ENCODE results near the gene VGLL1. TPM values are rescaled to one million over a fixed set of nuclear protein-coding genes. Genes with fewer than 3 reads are reported as not detected.

Gene VGLL1
- total RNA-seq, 1 donor from 2014 or later = not detected

- intact Hi-C loops (cut with DNase I) = no loop called here
- Histone ChIP-seq H3K27ac (no peak overlapping the region), H3K9me3 (no peaks in the 10 kb centered on the region), H3K4me1 (no peaks in the 10 kb centered on the region), H3K4me3 (no peak overlapping the region), H3K36me3 (no peaks in the 10 kb centered on the region), H3K27me3 (ENCODE audit: low read depth) (no peaks in the 10 kb centered on the region)
- ATAC-seq (no peak), DNase-seq (no peak)
- TF ChIP-seq CTCF (IDR thresholded peaks at IDR 0.05) = no peak
Measured at GRCh38 chrX:136551410-136551809, 19.4 kb downstream of the VGLL1 start.

GRCh38 chrX:136555694-136556093 lies 23.7 kb downstream of the VGLL1 start:
- no peak for TF ChIP-seq CTCF (IDR thresholded peaks at IDR 0.05)
- Histone ChIP-seq H3K27ac (no peak overlapping the region), H3K27me3 (ENCODE audit: low read depth) (no peaks in the 10 kb centered on the region), H3K4me3 (no peak overlapping the region), H3K4me1 (no peaks in the 10 kb centered on the region), H3K36me3 (no peaks in the 10 kb centered on the region), H3K9me3 (no peaks in the 10 kb centered on the region)
- intact Hi-C loops (cut with DNase I) = no loop called here
- DNase-seq (no peak), ATAC-seq (no peak)

DNA sequence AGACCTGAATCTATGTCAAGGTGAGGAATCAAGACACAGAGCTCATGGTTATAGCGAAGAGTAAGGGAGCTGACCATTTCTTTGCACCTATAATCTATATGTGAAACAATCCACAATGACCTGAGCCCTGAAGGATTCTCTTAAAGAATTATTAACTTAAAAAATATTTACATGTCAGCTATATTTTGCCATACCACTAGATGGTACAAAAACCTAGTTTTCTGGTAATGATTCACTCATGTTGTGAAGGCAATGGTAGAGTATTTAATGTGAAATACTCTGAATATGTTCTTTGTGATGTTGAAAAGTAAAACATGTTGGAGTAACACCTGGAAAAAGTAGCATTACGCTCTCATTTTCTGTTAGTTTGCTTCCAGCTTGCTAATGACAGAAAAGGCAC lies 40.0 kb downstream of the VGLL1 start:
- Histone ChIP-seq H3K9me3 (no peaks in the 10 kb centered on the region), H3K4me1 (no peaks in the 10 kb centered on the region), H3K36me3 (no peaks in the 10 kb centered on the region), H3K4me3 (no peak overlapping the region), H3K27ac (no peak overlapping the region), H3K27me3 (ENCODE audit: low read depth) (no peaks in the 10 kb centered on the region)
- TF ChIP-seq CTCF (IDR thresholded peaks at IDR 0.05) = no peak
- intact Hi-C loops (cut with DNase I) = no loop called here
- DNase-seq (no peak), ATAC-seq (no peak)

GRCh38 chrX:136574548-136574947 lies 42.5 kb downstream of the VGLL1 start:
- Histone ChIP-seq H3K9me3 (no peaks in the 10 kb centered on the region), H3K4me1 (no peaks in the 10 kb centered on the region), H3K27me3 (ENCODE audit: low read depth) (no peaks in the 10 kb centered on the region), H3K4me3 (no peak overlapping the region), H3K36me3 (no peaks in the 10 kb centered on the region), H3K27ac (no peak overlapping the region)
- no peak for DNase-seq
- no peak for ATAC-seq
- intact Hi-C loops (cut with DNase I) = no loop called here
- no peak for TF ChIP-seq CTCF (IDR thresholded peaks at IDR 0.05)

DNA sequence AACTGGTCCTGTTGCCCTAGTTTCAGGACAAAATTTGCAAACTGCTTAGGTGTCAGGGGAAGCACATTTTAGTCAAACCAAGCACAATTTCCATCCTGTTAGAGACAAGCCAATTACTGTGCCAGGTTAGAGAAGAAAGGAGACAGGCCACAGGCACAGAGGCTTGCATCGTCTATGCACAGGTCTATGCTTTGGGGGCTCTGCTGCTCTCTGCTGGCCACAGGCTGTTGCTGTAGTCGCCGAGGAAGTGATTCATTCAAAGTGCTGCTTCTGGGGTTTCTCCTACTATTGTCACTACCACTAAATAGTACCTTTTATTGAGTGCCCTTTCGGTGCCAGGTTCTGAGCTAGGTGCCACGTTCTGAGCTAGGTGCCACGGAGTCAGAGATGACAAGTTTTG lies 45.5 kb downstream of the VGLL1 start:
- TF ChIP-seq CTCF (IDR thresholded peaks at IDR 0.05) = peak; percentile 54
- peak; percentile 46 to 87 for ATAC-seq

DNA sequence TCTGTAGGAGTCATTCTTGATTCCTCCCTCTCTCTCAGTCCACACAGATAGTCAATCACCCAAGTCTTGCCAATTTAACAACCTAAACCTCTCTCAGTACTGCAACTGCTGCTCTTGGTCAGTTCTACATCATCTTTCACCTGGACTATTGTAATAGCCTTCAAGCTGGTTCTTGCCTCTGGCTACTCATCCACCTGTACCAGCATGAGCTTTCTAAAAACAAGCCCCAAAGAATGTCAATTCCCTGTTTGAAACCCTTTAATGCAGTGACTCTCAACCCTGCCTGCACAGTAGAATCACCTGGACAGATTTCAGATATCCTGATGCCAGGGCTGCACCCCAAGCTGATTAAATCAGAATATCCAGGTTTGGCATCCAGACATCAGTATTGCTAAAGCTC lies 48.3 kb downstream of the VGLL1 start:
- Histone ChIP-seq H3K4me1 (no peaks in the 10 kb centered on the region), H3K4me3 (no peak overlapping the region), H3K36me3 (no peaks in the 10 kb centered on the region), H3K27me3 (ENCODE audit: low read depth) (no peaks in the 10 kb centered on the region), H3K27ac (no peak overlapping the region), H3K9me3 (no peaks in the 10 kb centered on the region)
- TF ChIP-seq CTCF (IDR thresholded peaks at IDR 0.05) = no peak
- intact Hi-C loops (cut with DNase I) = no loop called here
- ATAC-seq = no peak
- DNase-seq = no peak

More for the DNA sequence above, 45.5 kb downstream of the VGLL1 start:
- Histone ChIP-seq H3K9me3 (no peaks in the 10 kb centered on the region), H3K4me1 (no peaks in the 10 kb centered on the region), H3K27me3 (ENCODE audit: low read depth) (no peaks in the 10 kb centered on the region), H3K36me3 (no peaks in the 10 kb centered on the region), H3K27ac (no peak overlapping the region), H3K4me3 (no peak overlapping the region)
- intact Hi-C loops (cut with DNase I) = no loop called here
- peak; percentile 38 for DNase-seq

Measured in lower lobe of right lung (tissue), 2 donors.